ENCODE data around the gene PAQR6.
A peak's percentile ranks its signal among the peaks of the same experiment; 100 is the strongest.
"Not testable (repeated sequence)": the region's sequence is repeated elsewhere in the genome, so short reads cannot be mapped to it uniquely, and the experiment has no call there.

PAQR6 gene

GRCh38 chr1:156221986-156222692, 25.7 kb downstream of the PAQR6 start:
- no peak for TF ChIP-seq CTCF (IDR thresholded peaks at IDR 0.05; ENCODE audit: low read depth, low read length)
- no peak overlapping the region for H3K4me3 ChIP-seq (ENCODE audit: low read depth, low read length)
- in situ Hi-C loops (cut with HindIII; ENCODE audit: low sequenced_read_pairs) = no loop called here
- DNase-seq (ENCODE audit: low read depth, low spot score) = no peak

- no peak overlapping the region for H3K4me3 ChIP-seq (ENCODE audit: low read depth, low read length)
- TF ChIP-seq CTCF (IDR thresholded peaks at IDR 0.05; ENCODE audit: low read depth, low read length) = no peak
- in situ Hi-C loops (cut with HindIII; ENCODE audit: low sequenced_read_pairs) = no loop called here
- no peak for DNase-seq (ENCODE audit: low read depth, low spot score)
Observed at GRCh38 chr1:156220226-156220625, 27.6 kb downstream of the PAQR6 start.

- in situ Hi-C loops (cut with HindIII; ENCODE audit: low sequenced_read_pairs) = no loop called here
- no peak overlapping the region for H3K4me3 ChIP-seq (ENCODE audit: low read depth, low read length)
Observed at GRCh38 chr1:156217871-156218270, 30.0 kb downstream of the PAQR6 start.

GRCh38 chr1:156216361-156217086, 31.3 kb downstream of the PAQR6 start:
- H3K4me3 ChIP-seq (ENCODE audit: low read depth, low read length); in situ Hi-C loops (cut with HindIII; ENCODE audit: low sequenced_read_pairs); DNase-seq (ENCODE audit: low read depth, low spot score): not testable (repeated sequence)

More at GRCh38 chr1:156217871-156218270, 30.0 kb downstream of the PAQR6 start:
- DNase-seq (ENCODE audit: low read depth, low spot score) = peak; percentile 26
- no peak for TF ChIP-seq CTCF (IDR thresholded peaks at IDR 0.05; ENCODE audit: low read depth, low read length)

- in situ Hi-C loops (cut with HindIII; ENCODE audit: low sequenced_read_pairs) = no loop called here
- peak; percentile 15 for DNase-seq (ENCODE audit: low read depth, low spot score)
- TF ChIP-seq CTCF (IDR thresholded peaks at IDR 0.05; ENCODE audit: low read depth, low read length) = no peak
- H3K4me3 ChIP-seq (ENCODE audit: low read depth, low read length) = peak overlapping the region; percentile 95
Observed at GRCh38 chr1:156214024-156214748, 33.7 kb downstream of the PAQR6 start.

- TF ChIP-seq CTCF (IDR thresholded peaks at IDR 0.05; ENCODE audit: low read depth, low read length) = no peak
- in situ Hi-C loops (cut with HindIII; ENCODE audit: low sequenced_read_pairs) = no loop called here
Observed at GRCh38 chr1:156213644-156213966, 34.3 kb downstream of the PAQR6 start.

More at GRCh38 chr1:156213644-156213966, 34.3 kb downstream of the PAQR6 start:
- peak overlapping the region; percentile 95 for H3K4me3 ChIP-seq (ENCODE audit: low read depth, low read length)
- no peak for DNase-seq (ENCODE audit: low read depth, low spot score)

All from astrocyte of the spinal cord (primary cell).